ENCODE measurements around the gene HOXA9.

HOXA9 gene

GRCh38 chr7:27187475-27188385, 22.4 kb upstream of the HOXA9 start:
- no peak for DNase-seq

- no peak for DNase-seq
These were observed 21.5 kb upstream of the HOXA9 start for GRCh38 chr7:27186668-27187474.

GRCh38 chr7:27185854-27186667, 20.7 kb upstream of the HOXA9 start:
- no peak for DNase-seq

- no peak for DNase-seq
These were observed 19.9 kb upstream of the HOXA9 start, which contains the start of gene HOXA11 for GRCh38 chr7:27185013-27185853. Gene HOXA11, minus strand, starts transcription at chr7:27185232. Its CDS starts 88 bp downstream, at chr7:27185144.

GRCh38 chr7:27184337-27185012, 19.1 kb upstream of the HOXA9 start:
- no peak for DNase-seq

- no peak for DNase-seq
These were observed 18.5 kb upstream of the HOXA9 start for GRCh38 chr7:27183682-27184336.

GRCh38 chr7:27182861-27183681, 17.7 kb upstream of the HOXA9 start:
- no peak for DNase-seq

GRCh38 chr7:27182285-27182841, 17.0 kb upstream of the HOXA9 start:
- DNase-seq: no peak

GRCh38 chr7:27181795-27182275, 16.5 kb upstream of the HOXA9 start:
- no peak for DNase-seq

GRCh38 chr7:27180431-27181420, 15.4 kb upstream of the HOXA9 start:
- no peak for DNase-seq

GRCh38 chr7:27179503-27180430, 14.4 kb upstream of the HOXA9 start:
- no peak for DNase-seq

- DNase-seq: no peak
These were observed 13.7 kb upstream of the HOXA9 start for GRCh38 chr7:27179030-27179429.

GRCh38 chr7:27178366-27178765, 13.0 kb upstream of the HOXA9 start:
- DNase-seq: no peak

- no peak for DNase-seq
These were observed 12.5 kb upstream of the HOXA9 start for GRCh38 chr7:27177795-27178320.

- no peak for DNase-seq
These were observed 11.8 kb upstream of the HOXA9 start for GRCh38 chr7:27176962-27177794.

GRCh38 chr7:27176524-27176845, 11.1 kb upstream of the HOXA9 start:
- no peak for DNase-seq

All from SIG-M5 (cell line).